Left lung (tissue), 10 donors: ENCODE measurements around the gene RFLNA. TPM values are rescaled to one million over a fixed set of nuclear protein-coding genes. Genes with fewer than 3 reads are reported as not detected.

Source experiments
- ATAC-seq: fragments of 200-7000 bp; cut with Tn5 transposase; one replicate; pipeline ENCODE4 v1.9.1; 2020; ENCODE audit warnings: moderate library complexity
- DNase-seq, 4 donors: peaks; one replicate each; pipeline ENCODE4 v3.0.0-alpha.2; 2013 to 2020
- H3K27ac ChIP-seq, 2 donors: fragments of 200-600 bp; sonication (generic) in 1 of 2; one replicate each; pipeline versions ENCODE4 v1.5.0 to v1.8.0; 2020 to 2021
- H3K27me3 ChIP-seq, 2 donors: fragments of 200-600 bp; sonication (generic) in 1 of 2; one replicate each; pipeline versions ENCODE4 v1.5.0 to v1.8.0; 2020 to 2021
- H3K36me3 ChIP-seq, 2 donors: fragments of 200-600 bp; sonication (generic) in 1 of 2; one replicate each; pipeline versions ENCODE4 v1.5.0 to v1.8.0; 2020 to 2021
- H3K4me1 ChIP-seq, 2 donors: fragments of 200-600 bp; one replicate each; pipeline ENCODE4 v1.8.0; 2021
- H3K4me3 ChIP-seq, 2 donors: fragments of 200-600 bp; sonication (generic) in 1 of 2; one replicate each; pipeline versions ENCODE4 v1.5.0 to v1.8.0; 2020 to 2021; ENCODE audit warnings: mild to moderate bottlenecking in 1 of 2
- H3K9me3 ChIP-seq, 2 donors: fragments of 200-600 bp; sonication (generic) in 1 of 2; one replicate each; pipeline versions ENCODE4 v1.5.0 to v1.8.0; 2020 to 2021
- intact Hi-C, 2 donors: fragments of 100-400 bp; cut with DNase I; formaldehyde crosslinking; loops; one replicate each; pipeline versions ENCODE4 v1.11.2 to v1.14.2; 2022
- polyA plus RNA-seq, 6 donors: library from polyadenylated mRNA; unstranded; fragments of 120-200 nt; gene quantifications; one replicate each; pipeline ENCODE4 v1.2.1, GENCODE V29; 2013; ENCODE audit not compliant: insufficient read length in 6 of 6
- total RNA-seq, 2 donors: library from RNA; stranded (reverse); fragmentation: NEBNext Ultra II Directional; extraction: Animal tissue kit (Norgen Biotek cat#: 25700); gene quantifications; one replicate each; pipeline ENCODE4 v1.2.1, GENCODE V29; 2021
- TF ChIP-seq, protein P1 (sequence below), 2 donors: fragments of 200-600 bp; sonication (generic) in 1 of 2; IDR thresholded peaks; one replicate each; pipeline versions ENCODE4 v1.5.0 to v1.8.0; 2021; ENCODE audit warnings: antibody characterized with exemption in 2 of 2
- donor health status: DM: no; HTN: yes; CAD: no.
- donor health status: DM: no; HTN: no; CAD: no.

Gene RFLNA
- total and polyA plus RNA-seq, 8 donors: 1.4 to 4.7 (median 3.0) TPM

DNA sequence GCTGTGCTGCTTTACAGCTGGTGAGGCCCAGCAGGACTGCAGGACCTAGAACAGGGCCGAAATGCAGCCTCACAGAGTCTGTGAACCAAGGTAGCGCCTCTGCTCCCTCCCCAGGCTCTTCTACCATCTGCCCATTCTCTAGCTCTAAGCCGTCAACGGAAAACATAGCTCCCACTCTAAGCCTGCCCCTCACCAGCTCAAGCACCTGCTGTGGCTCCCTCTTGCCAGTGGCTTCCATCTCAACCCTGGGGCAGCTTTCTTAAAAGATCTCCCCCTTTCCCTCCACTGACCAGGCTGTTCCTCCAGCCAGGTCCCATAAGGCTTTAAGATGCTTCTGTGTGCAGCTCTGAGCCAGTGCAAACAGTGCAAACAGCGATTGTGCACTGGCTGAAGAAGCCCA, 61.3 kb downstream of the RFLNA start:
- intact Hi-C loops: loop anchor here in 1 of 2 donors (10.0 kb wide), 1 partner anchor 409 kb away; no protein-coding TSS in a partner anchor

DNA sequence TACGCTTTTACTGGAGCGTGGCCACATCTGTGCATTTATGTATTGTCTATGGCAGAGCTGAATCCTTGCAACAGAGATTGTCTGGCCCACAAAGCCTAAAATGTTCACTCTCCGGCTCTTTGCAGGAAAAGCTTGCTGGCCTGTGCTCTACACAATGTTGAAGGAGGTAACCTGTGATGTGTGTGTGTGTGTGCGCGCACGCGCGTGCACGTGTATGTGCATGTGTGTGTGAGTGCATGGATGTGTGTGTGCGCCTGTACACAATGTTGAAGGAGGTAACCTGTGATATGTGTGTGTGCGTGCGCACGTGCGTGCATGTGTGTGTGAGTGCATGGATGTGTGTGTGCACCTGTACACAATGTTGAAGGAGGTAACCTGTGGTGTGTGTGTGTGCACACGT, 62.7 kb downstream of the RFLNA start:
- H3K9me3 ChIP-seq: no peaks in the 10 kb centered on the region
- H3K27ac ChIP-seq: no peak overlapping the region
- TF ChIP-seq, protein P1, sequence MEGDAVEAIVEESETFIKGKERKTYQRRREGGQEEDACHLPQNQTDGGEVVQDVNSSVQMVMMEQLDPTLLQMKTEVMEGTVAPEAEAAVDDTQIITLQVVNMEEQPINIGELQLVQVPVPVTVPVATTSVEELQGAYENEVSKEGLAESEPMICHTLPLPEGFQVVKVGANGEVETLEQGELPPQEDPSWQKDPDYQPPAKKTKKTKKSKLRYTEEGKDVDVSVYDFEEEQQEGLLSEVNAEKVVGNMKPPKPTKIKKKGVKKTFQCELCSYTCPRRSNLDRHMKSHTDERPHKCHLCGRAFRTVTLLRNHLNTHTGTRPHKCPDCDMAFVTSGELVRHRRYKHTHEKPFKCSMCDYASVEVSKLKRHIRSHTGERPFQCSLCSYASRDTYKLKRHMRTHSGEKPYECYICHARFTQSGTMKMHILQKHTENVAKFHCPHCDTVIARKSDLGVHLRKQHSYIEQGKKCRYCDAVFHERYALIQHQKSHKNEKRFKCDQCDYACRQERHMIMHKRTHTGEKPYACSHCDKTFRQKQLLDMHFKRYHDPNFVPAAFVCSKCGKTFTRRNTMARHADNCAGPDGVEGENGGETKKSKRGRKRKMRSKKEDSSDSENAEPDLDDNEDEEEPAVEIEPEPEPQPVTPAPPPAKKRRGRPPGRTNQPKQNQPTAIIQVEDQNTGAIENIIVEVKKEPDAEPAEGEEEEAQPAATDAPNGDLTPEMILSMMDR (IDR thresholded peaks at IDR 0.05): no peak
- H3K27me3 ChIP-seq: no peaks in the 10 kb centered on the region
- ATAC-seq: no peak
- H3K4me1 ChIP-seq: peaks cover 0 to 28% of the 10 kb centered on the region in 2 donors
- H3K4me3 ChIP-seq: no peak overlapping the region
- H3K36me3 ChIP-seq: peaks cover 0 to 97% of the 10 kb centered on the region in 2 donors
- intact Hi-C loops: loop anchor here in 1 of 2 donors (10.0 kb wide), 1 partner anchor 407 kb away; no protein-coding TSS in a partner anchor
- no peak for DNase-seq

More for the DNA sequence above, 61.3 kb downstream of the RFLNA start:
- no peaks in the 10 kb centered on the region for H3K9me3 ChIP-seq
- TF ChIP-seq, protein P1 (IDR thresholded peaks at IDR 0.05): no peak
- H3K27me3 ChIP-seq: no peaks in the 10 kb centered on the region
- peaks cover 0 to 29% of the 10 kb centered on the region in 2 donors for H3K4me1 ChIP-seq
- DNase-seq (no peak), ATAC-seq (no peak)
- peaks cover 0 to 100% of the 10 kb centered on the region in 2 donors for H3K36me3 ChIP-seq
- H3K27ac ChIP-seq: no peak overlapping the region
- H3K4me3 ChIP-seq: no peak overlapping the region

DNA sequence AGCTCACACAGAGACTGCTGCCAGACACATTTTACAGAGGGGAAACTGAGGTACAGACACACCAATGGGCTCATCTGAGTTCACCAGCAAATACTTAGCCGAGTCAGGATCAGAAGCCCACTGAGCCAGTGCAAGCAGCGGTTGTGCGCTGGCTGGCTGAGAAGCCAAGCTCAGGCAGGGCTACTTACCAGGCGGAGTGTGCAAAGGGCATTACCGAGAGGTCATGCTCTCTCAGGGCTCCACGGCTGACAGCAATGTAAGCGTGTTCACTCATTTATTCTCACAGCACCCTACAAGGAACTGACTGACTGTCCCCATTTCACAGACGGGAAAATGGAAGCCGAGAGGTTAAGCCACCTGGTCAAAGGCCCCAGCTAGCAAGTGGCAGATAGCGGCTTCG, 63.7 kb downstream of the RFLNA start:
- Histone ChIP-seq H3K36me3 (peaks cover 0 to 97% of the 10 kb centered on the region in 2 donors), H3K27me3 (no peaks in the 10 kb centered on the region), H3K27ac (no peak overlapping the region), H3K4me3 (no peak overlapping the region), H3K9me3 (no peaks in the 10 kb centered on the region), H3K4me1 (peaks cover 0 to 21% of the 10 kb centered on the region in 2 donors)
- ATAC-seq (no peak), DNase-seq (no peak)
- intact Hi-C loops: loop anchor here in 1 of 2 donors (10.0 kb wide), 1 partner anchor 406 kb away; no protein-coding TSS in a partner anchor
- TF ChIP-seq, protein P1 (IDR thresholded peaks at IDR 0.05): no peak

DNA sequence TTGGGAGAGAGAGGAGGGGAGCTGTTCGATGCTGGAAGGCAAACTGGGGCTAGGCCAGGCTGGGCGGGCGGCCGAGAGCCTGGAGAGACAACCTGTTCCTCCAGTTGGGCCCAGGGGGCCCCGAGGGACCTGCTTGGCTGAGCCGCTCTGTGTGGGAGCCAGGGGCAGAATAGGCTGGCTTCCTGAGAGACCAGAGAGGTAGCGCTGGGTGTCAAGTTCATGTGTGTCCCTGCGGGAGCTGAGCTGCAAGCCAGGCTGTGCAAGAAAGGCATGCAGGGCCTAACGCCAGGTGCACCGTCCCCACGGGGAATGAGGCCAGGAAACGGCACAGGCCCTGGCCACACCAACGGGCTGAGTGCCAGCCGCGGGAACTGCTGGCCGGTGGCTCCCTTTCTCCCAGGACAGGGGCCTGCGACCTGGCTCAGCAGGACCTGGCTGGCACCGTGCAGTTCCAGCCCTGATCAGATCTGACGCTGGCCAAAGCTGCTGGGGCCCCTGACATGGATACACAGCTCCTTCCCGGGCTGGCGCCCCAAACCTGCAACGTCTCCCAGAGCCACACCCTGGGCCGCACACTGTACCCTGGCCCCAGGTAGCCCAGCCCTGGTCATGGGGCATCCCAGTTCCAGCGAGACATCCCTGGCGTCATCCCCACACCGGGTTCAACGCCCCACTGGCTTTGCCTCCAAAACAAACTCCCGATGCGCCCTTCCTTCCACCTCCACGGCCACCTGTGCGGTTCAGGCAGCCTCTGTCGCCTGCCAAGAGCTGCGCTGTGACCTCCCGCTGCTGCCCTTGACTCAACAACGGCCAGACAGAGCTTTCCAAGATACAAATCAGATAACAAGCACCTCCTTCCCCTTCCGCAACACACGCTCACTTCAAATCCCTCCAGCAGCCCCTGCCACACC, 65.0 kb downstream of the RFLNA start:
- intact Hi-C loops: loop anchor here in 1 of 2 donors (10.0 kb wide), 1 partner anchor 405 kb away; no protein-coding TSS in a partner anchor
- Histone ChIP-seq H3K9me3 (no peaks in the 10 kb centered on the region), H3K4me1 (peaks cover 0 to 21% of the 10 kb centered on the region in 2 donors), H3K4me3 (no peak overlapping the region), H3K36me3 (peaks cover 0 to 97% of the 10 kb centered on the region in 2 donors), H3K27me3 (no peaks in the 10 kb centered on the region), H3K27ac (no peak overlapping the region)
- TF ChIP-seq, protein P1 (IDR thresholded peaks at IDR 0.05): no peak
- ATAC-seq: peak; percentile 73
- DNase-seq: peak in 2 of 4 donors; percentile 43 to 50
